ENCODE data around the gene EIF6. TPM values are rescaled to one million over a fixed set of nuclear protein-coding genes. Genes with fewer than 3 reads are reported as not detected.
"Not testable (repeated sequence)": the region's sequence is repeated elsewhere in the genome, so short reads cannot be mapped to it uniquely, and the experiment has no call there.

Gene EIF6
- total and polyA plus RNA-seq, 2 donors = 88.6 to 115 TPM

DNA sequence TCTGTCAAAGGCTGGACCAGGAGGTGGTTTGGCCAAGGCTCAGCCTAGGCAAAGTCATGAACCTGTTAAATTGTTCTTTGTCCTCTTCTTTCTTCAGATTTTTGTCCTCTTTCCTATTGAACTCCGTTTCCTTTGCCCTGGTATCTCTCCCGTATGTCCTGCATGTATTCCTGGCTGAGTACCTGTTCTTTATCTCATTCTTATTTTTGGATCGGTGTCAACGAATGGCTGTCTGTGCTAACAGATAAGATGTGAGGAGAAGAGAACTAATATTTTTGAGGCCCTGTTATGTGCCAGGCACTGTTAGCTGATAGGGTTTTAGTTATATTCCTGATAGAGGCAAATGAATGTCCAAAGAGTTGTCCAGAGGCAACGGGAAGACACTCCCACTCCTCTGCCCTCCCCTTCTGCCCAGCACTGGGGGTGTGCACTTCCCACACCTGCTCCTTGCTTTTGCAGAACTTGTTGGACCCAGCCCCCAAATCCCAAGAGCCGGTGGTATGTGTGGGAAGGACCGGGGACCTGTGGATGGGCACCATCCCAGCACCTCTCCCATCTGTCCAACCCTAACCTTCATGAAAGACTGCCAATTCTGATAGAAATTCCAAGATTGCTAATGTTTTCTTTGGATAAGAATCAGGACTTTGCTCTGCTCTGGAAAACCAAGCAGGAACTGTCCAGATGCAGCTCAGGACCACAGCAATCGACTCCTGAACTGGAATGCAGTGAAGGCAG lies 27.2 kb downstream of the EIF6 start:
- Histone ChIP-seq H3K27me3 (ENCODE audit: control insufficient read depth in 2 of 2, insufficient read depth in 1 of 2, low read length in 1 of 2) (no peaks in the 10 kb centered on the region), H3K9me3 (ENCODE audit: control insufficient read depth in 2 of 2, insufficient read depth in 1 of 2, low read length in 1 of 2) (no peaks in the 10 kb centered on the region), H3K36me3 (ENCODE audit: control insufficient read depth in 2 of 2, insufficient read depth in 2 of 2, low read length in 1 of 2) (no peaks in the 10 kb centered on the region), H3K4me1 (ENCODE audit: control insufficient read depth in 2 of 2, insufficient read depth in 2 of 2, low read length in 2 of 2) (peaks cover 0 to 4% of the 10 kb centered on the region in 2 donors), H3K4me3 (ENCODE audit: low read length in 2 of 2) (no peak overlapping the region), H3K27ac (ENCODE audit: low read depth in 1 of 2, low read length in 1 of 2) (no peak overlapping the region)
- no peak for DNase-seq (ENCODE audit: low read depth in 6 of 9, low spot score in 9 of 9)
- 94% methylated on average over 8 of the region's 8 CpGs for WGBS

DNA sequence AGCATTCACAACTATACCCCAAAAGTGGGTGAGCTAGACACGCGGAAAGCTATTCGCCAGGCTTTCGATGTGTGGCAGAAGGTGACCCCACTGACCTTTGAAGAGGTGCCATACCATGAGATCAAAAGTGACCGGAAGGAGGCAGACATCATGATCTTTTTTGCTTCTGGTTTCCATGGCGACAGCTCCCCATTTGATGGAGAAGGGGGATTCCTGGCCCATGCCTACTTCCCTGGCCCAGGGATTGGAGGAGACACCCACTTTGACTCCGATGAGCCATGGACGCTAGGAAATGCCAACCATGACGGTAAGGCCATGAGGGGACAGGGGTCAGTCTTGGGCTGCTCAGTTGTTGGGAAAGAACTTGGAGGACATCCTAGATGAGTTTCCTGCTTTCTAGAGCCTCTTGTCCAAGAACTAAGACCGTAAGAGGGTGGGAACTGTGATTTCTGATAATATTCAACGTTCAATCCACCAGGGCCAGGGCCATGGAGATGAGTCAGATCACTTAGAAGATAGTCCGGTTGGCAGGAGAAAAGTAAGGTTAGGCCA lies 30.0 kb downstream of the EIF6 start:
- H3K4me3 ChIP-seq (ENCODE audit: low read length in 2 of 2) = no peak overlapping the region
- no peaks in the 10 kb centered on the region for H3K9me3 ChIP-seq (ENCODE audit: control insufficient read depth in 2 of 2, insufficient read depth in 1 of 2, low read length in 1 of 2)
- no peak for DNase-seq (ENCODE audit: low read depth in 6 of 9, low spot score in 9 of 9)
- peaks cover 0 to 21% of the 10 kb centered on the region in 2 donors for H3K4me1 ChIP-seq (ENCODE audit: control insufficient read depth in 2 of 2, insufficient read depth in 2 of 2, low read length in 2 of 2)
- no peaks in the 10 kb centered on the region for H3K36me3 ChIP-seq (ENCODE audit: control insufficient read depth in 2 of 2, insufficient read depth in 2 of 2, low read length in 1 of 2)
- no peaks in the 10 kb centered on the region for H3K27me3 ChIP-seq (ENCODE audit: control insufficient read depth in 2 of 2, insufficient read depth in 1 of 2, low read length in 1 of 2)
- no peak overlapping the region for H3K27ac ChIP-seq (ENCODE audit: low read depth in 1 of 2, low read length in 1 of 2)
- WGBS = 98% methylated on average over 12 of the region's 12 CpGs

DNA sequence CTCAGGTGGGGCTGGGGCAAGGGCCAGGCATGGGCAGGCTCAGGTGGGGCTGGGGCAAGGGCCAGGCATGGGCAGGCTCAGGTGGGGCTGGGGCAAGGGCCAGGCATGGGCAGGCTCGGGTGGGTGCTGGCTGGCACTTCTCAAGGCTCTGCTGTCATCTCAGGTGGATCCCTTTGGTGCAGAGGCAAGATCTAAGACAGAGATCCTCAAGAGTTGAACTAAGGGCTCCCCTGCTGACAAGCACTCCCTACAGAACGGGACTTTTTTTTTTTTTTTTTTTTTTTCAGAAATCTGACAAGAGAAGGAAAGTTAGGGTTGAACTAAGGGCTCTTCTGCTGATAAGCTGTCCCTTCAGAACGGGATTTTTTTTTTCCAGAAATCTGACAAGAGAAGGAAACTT lies 31.6 kb downstream of the EIF6 start:
- Histone ChIP-seq H3K27me3 (ENCODE audit: control insufficient read depth in 2 of 2, insufficient read depth in 1 of 2, low read length in 1 of 2) (no peaks in the 10 kb centered on the region), H3K9me3 (ENCODE audit: control insufficient read depth in 2 of 2, insufficient read depth in 1 of 2, low read length in 1 of 2) (no peaks in the 10 kb centered on the region), H3K27ac (ENCODE audit: low read depth in 1 of 2, low read length in 1 of 2) (no peak overlapping the region), H3K4me3 (ENCODE audit: low read length in 2 of 2) (no peak overlapping the region), H3K4me1 (ENCODE audit: control insufficient read depth in 2 of 2, insufficient read depth in 2 of 2, low read length in 2 of 2) (peaks cover 0 to 21% of the 10 kb centered on the region in 2 donors), H3K36me3 (ENCODE audit: control insufficient read depth in 2 of 2, insufficient read depth in 2 of 2, low read length in 1 of 2) (no peaks in the 10 kb centered on the region)
- no peak for DNase-seq (ENCODE audit: low read depth in 6 of 9, low spot score in 9 of 9)
- whole genome bisulfite sequencing = 92% methylated on average over 3 of the region's 3 CpGs

DNA sequence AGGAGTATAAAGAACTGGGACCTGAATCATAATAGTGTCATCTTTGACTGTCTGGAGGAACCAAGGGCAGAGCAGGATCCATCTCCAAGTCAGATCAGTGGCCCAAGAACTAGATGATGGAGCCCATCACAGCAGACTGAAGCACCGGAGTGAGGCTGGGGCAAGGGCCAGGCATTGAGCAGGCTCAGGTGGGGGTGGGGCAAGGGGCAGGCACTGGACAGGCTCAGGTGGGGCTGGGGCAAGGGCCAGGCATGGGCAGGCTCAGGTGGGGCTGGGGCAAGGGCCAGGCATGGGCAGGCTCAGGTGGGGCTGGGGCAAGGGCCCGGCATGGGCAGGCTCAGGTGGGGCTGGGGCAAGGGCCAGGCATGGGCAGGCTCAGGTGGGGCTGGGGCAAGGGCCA lies 32.0 kb downstream of the EIF6 start:
- H3K4me3 ChIP-seq (ENCODE audit: low read length in 2 of 2); H3K9me3 ChIP-seq (ENCODE audit: control insufficient read depth in 2 of 2, insufficient read depth in 1 of 2, low read length in 1 of 2); H3K27me3 ChIP-seq (ENCODE audit: control insufficient read depth in 2 of 2, insufficient read depth in 1 of 2, low read length in 1 of 2); DNase-seq (ENCODE audit: low read depth in 6 of 9, low spot score in 9 of 9); H3K36me3 ChIP-seq (ENCODE audit: control insufficient read depth in 2 of 2, insufficient read depth in 2 of 2, low read length in 1 of 2): not testable (repeated sequence)
- 98% methylated on average over 2 of the region's 2 CpGs for WGBS
- H3K27ac ChIP-seq (ENCODE audit: low read depth in 1 of 2, low read length in 1 of 2) = peak overlapping the region; percentile 50 to 88
- peaks cover 0 to 21% of the 10 kb centered on the region in 2 donors for H3K4me1 ChIP-seq (ENCODE audit: control insufficient read depth in 2 of 2, insufficient read depth in 2 of 2, low read length in 2 of 2)

DNA sequence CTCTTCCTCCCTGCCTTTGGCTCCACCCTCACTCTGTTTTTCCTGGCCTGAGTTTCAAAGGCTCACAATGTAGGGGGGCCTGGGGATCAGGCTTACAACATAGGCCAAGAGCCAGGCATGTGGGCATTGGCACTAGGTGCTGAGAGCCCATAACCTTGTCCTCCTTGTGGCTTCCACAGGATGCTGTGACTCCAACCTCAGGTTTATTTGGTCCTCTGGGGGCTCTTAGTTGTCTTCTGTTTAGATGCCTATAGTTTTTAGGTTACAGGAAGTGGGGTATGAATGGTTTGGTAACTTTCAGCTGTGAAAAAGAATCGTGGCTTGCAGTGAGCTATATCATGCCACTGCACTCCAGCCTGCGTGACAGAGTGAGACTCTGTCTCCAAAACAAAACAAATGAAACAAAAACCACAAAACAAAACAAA lies 32.5 kb downstream of the EIF6 start:
- Histone ChIP-seq H3K27ac (ENCODE audit: low read depth in 1 of 2, low read length in 1 of 2) (peak overlapping the region; percentile 56 to 88), H3K4me3 (ENCODE audit: low read length in 2 of 2) (no peak overlapping the region), H3K4me1 (ENCODE audit: control insufficient read depth in 2 of 2, insufficient read depth in 2 of 2, low read length in 2 of 2) (peaks cover 0 to 21% of the 10 kb centered on the region in 2 donors), H3K36me3 (ENCODE audit: control insufficient read depth in 2 of 2, insufficient read depth in 2 of 2, low read length in 1 of 2) (no peaks in the 10 kb centered on the region), H3K9me3 (ENCODE audit: control insufficient read depth in 2 of 2, insufficient read depth in 1 of 2, low read length in 1 of 2) (no peaks in the 10 kb centered on the region), H3K27me3 (ENCODE audit: control insufficient read depth in 2 of 2, insufficient read depth in 1 of 2, low read length in 1 of 2) (no peaks in the 10 kb centered on the region)
- WGBS = 13% methylated on average over 2 of the region's 2 CpGs
- peak in 8 of 9 donors; percentile 10 to 76 (median 32) for DNase-seq (ENCODE audit: low read depth in 6 of 9, low spot score in 9 of 9)

DNA sequence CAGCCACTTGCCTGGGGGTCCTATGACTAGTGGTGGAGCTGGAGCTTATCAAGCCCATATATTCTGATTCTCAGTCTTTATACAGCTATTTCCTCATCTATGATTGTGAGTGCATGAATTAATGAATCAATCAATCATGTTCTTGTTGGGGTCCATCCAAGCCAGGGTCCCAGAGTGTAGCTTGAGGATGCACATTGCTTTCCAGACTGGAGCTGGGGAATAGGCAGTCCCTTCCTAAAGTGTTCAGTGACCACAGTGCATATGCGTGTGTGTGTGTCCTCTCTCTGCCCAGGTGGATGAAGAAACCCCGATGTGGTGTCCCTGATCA lies 33.0 kb downstream of the EIF6 start:
- WGBS = 95% methylated on average over 2 of the region's 2 CpGs
- peaks cover 0 to 21% of the 10 kb centered on the region in 2 donors for H3K4me1 ChIP-seq (ENCODE audit: control insufficient read depth in 2 of 2, insufficient read depth in 2 of 2, low read length in 2 of 2)
- DNase-seq (ENCODE audit: low read depth in 6 of 9, low spot score in 9 of 9) = no peak
- H3K27ac ChIP-seq (ENCODE audit: low read depth in 1 of 2, low read length in 1 of 2) = peak overlapping the region; percentile 56 to 88
- H3K36me3 ChIP-seq (ENCODE audit: control insufficient read depth in 2 of 2, insufficient read depth in 2 of 2, low read length in 1 of 2) = no peaks in the 10 kb centered on the region
- no peaks in the 10 kb centered on the region for H3K9me3 ChIP-seq (ENCODE audit: control insufficient read depth in 2 of 2, insufficient read depth in 1 of 2, low read length in 1 of 2)
- no peak overlapping the region for H3K4me3 ChIP-seq (ENCODE audit: low read length in 2 of 2)
- no peaks in the 10 kb centered on the region for H3K27me3 ChIP-seq (ENCODE audit: control insufficient read depth in 2 of 2, insufficient read depth in 1 of 2, low read length in 1 of 2)

DNA sequence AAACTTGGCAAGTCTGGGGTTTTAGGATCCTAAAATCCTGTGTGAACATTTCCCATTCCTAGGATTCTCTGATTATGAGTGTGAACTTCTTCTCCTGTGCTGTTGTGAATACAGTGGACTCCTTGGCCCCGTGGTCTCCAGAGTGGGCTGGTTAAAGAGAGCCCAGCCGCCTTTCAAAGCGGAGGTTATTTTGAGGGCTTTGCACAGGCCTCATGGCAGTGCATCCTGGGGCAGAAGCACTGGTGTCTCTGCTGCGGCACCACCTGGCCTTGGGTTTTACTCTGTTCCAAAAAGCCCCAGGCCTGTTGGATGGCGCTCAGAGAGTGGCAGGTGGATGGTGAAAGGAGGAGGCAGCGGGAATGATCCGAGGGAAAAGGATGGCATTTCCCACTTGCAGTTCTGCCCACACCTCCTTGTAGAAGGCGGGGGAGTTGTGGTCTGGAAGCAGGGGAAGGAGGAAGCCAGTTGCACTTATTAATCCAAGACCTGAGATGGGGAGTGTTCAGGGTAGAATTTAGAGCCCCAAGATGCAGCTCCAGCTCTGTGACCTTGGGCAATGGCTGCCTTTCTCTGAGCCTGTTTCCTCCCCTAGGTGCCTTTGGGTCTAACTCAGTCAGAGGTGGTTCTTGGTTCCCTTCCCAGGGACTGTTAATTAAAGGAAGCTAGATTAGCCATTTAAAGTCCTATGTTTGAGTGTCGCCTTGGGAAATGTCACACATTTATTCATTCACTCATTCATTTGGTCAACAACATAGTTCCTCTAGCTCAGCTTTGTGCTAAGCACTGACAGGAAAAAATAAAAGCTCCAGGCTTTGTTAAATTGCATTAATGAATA lies 35.7 kb downstream of the EIF6 start:
- H3K9me3 ChIP-seq (ENCODE audit: control insufficient read depth in 2 of 2, insufficient read depth in 1 of 2, low read length in 1 of 2) = no peaks in the 10 kb centered on the region
- H3K27ac ChIP-seq (ENCODE audit: low read depth in 1 of 2, low read length in 1 of 2) = no peak overlapping the region
- no peak overlapping the region for H3K4me3 ChIP-seq (ENCODE audit: low read length in 2 of 2)
- peaks cover 0 to 21% of the 10 kb centered on the region in 2 donors for H3K4me1 ChIP-seq (ENCODE audit: control insufficient read depth in 2 of 2, insufficient read depth in 2 of 2, low read length in 2 of 2)
- WGBS = 96% methylated on average over 9 of the region's 9 CpGs
- no peaks in the 10 kb centered on the region for H3K36me3 ChIP-seq (ENCODE audit: control insufficient read depth in 2 of 2, insufficient read depth in 2 of 2, low read length in 1 of 2)
- DNase-seq (ENCODE audit: low read depth in 6 of 9, low spot score in 9 of 9) = no peak
- no peaks in the 10 kb centered on the region for H3K27me3 ChIP-seq (ENCODE audit: control insufficient read depth in 2 of 2, insufficient read depth in 1 of 2, low read length in 1 of 2)

DNA sequence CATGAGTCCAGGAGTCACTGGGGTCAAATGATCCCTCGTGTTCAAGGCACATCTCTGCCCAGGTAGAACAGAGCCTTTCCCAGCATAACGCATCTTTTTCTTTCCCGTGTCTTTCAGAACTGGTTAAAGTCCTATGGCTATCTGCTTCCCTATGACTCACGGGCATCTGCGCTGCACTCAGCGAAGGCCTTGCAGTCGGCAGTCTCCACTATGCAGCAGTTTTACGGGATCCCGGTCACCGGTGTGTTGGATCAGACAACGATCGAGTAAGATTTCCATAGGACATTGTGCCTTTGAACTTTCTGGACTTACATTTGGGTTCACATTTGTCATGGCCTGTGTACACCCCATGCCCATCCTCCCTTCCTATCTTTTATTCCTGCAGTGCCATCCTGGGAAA lies 37.8 kb downstream of the EIF6 start:
- WGBS = 97% methylated on average over 12 of the region's 12 CpGs

DNA sequence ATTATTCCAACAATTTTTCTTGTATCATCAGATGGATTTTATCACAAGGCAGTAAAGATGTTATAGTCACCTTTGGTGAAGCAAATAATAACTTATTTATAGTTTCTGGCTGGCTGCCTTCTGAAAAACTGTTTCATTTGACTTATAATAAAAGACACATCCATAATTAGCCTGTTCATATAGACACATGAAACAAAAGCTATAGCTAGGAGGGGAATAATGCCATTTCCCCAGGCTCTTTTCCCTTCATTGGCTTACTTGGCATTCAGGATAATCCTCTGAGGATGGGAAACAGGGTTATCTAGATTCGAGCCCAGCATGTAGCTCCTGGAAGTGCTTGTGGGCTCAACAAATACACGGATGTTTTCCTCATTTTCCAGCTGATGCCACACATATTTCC lies 40.6 kb downstream of the EIF6 start:
- Histone ChIP-seq H3K9me3 (ENCODE audit: control insufficient read depth in 2 of 2, insufficient read depth in 1 of 2, low read length in 1 of 2) (no peaks in the 10 kb centered on the region), H3K4me3 (ENCODE audit: low read length in 2 of 2) (no peak overlapping the region), H3K4me1 (ENCODE audit: control insufficient read depth in 2 of 2, insufficient read depth in 2 of 2, low read length in 2 of 2) (no peaks in the 10 kb centered on the region), H3K27me3 (ENCODE audit: control insufficient read depth in 2 of 2, insufficient read depth in 1 of 2, low read length in 1 of 2) (no peaks in the 10 kb centered on the region), H3K36me3 (ENCODE audit: control insufficient read depth in 2 of 2, insufficient read depth in 2 of 2, low read length in 1 of 2) (no peaks in the 10 kb centered on the region), H3K27ac (ENCODE audit: low read depth in 1 of 2, low read length in 1 of 2) (no peak overlapping the region)
- no peak for DNase-seq (ENCODE audit: low read depth in 6 of 9, low spot score in 9 of 9)
- WGBS = 92% methylated on average over 2 of the region's 2 CpGs

More for the DNA sequence above, 37.8 kb downstream of the EIF6 start:
- DNase-seq (ENCODE audit: low read depth in 6 of 9, low spot score in 9 of 9) = no peak
- no peak overlapping the region for H3K4me3 ChIP-seq (ENCODE audit: low read length in 2 of 2)
- H3K27me3 ChIP-seq (ENCODE audit: control insufficient read depth in 2 of 2, insufficient read depth in 1 of 2, low read length in 1 of 2) = no peaks in the 10 kb centered on the region
- peaks cover 0 to 11% of the 10 kb centered on the region in 2 donors for H3K4me1 ChIP-seq (ENCODE audit: control insufficient read depth in 2 of 2, insufficient read depth in 2 of 2, low read length in 2 of 2)
- H3K36me3 ChIP-seq (ENCODE audit: control insufficient read depth in 2 of 2, insufficient read depth in 2 of 2, low read length in 1 of 2) = no peaks in the 10 kb centered on the region
- H3K9me3 ChIP-seq (ENCODE audit: control insufficient read depth in 2 of 2, insufficient read depth in 1 of 2, low read length in 1 of 2) = no peaks in the 10 kb centered on the region
- no peak overlapping the region for H3K27ac ChIP-seq (ENCODE audit: low read depth in 1 of 2, low read length in 1 of 2)

Measured in thymus (tissue), 11 donors.